C4-2B (cell line): Measurements from ENCODE around the gene HMGXB3.

ENCODE experiments used
- ZFX ChIP-seq: fragments of 450-650 bp; IDR thresholded peaks from 2 replicates; pipeline ENCODE4 v1.6.1; 2017
- TF ChIP-seq, protein P1 (sequence below): fragments of 450-650 bp; conservative IDR thresholded peaks from 2 replicates; pipeline ENCODE4 v1.5.1; 2017; ENCODE audit warnings: mild to moderate bottlenecking

DNA sequence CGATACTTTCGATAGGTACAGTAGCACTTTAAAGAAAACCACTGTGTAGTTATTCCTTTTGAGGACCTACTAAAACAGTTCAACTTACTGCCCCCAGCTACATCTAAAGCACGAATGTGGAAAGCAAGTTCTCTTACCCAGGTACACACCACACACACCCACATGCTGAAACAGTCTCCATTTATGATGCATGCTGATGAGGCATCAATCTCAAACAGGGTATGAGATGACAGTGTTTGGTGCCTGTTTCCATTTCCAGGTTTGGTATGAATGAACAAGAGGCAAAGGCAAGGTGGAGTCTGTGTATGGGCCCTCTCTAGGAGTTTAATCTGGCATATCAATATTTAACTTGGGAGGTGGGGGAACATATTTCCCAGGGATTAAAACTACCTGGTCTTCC is 13.9 kb downstream of the HMGXB3 start:
- TF ChIP-seq, protein P1, sequence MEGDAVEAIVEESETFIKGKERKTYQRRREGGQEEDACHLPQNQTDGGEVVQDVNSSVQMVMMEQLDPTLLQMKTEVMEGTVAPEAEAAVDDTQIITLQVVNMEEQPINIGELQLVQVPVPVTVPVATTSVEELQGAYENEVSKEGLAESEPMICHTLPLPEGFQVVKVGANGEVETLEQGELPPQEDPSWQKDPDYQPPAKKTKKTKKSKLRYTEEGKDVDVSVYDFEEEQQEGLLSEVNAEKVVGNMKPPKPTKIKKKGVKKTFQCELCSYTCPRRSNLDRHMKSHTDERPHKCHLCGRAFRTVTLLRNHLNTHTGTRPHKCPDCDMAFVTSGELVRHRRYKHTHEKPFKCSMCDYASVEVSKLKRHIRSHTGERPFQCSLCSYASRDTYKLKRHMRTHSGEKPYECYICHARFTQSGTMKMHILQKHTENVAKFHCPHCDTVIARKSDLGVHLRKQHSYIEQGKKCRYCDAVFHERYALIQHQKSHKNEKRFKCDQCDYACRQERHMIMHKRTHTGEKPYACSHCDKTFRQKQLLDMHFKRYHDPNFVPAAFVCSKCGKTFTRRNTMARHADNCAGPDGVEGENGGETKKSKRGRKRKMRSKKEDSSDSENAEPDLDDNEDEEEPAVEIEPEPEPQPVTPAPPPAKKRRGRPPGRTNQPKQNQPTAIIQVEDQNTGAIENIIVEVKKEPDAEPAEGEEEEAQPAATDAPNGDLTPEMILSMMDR: no peak
- no peak for TF ChIP-seq ZFX
